D721Med (cell line): ENCODE data around the gene DISP2.

Experiments used
- DNase-seq: peaks from one replicate; pipeline ENCODE4 v3.0.0; 2011; ENCODE audit warnings: low spot score; ENCODE audit not compliant: insufficient read length
- FAIRE-seq: peaks from 2 replicates; lab custom pipeline; 2011; peaks lifted over from hg19 to GRCh38; lab: Jason Lieb, UNC
- TF ChIP-seq, protein P1 (sequence below): IDR thresholded peaks from 2 replicates; pipeline ENCODE4 v1.5.1; 2012; ENCODE audit warnings: mild to moderate bottlenecking, control low read depth; ENCODE audit not compliant: insufficient read depth; ENCODE audit errors: missing control alignments

DISP2 gene

DNA sequence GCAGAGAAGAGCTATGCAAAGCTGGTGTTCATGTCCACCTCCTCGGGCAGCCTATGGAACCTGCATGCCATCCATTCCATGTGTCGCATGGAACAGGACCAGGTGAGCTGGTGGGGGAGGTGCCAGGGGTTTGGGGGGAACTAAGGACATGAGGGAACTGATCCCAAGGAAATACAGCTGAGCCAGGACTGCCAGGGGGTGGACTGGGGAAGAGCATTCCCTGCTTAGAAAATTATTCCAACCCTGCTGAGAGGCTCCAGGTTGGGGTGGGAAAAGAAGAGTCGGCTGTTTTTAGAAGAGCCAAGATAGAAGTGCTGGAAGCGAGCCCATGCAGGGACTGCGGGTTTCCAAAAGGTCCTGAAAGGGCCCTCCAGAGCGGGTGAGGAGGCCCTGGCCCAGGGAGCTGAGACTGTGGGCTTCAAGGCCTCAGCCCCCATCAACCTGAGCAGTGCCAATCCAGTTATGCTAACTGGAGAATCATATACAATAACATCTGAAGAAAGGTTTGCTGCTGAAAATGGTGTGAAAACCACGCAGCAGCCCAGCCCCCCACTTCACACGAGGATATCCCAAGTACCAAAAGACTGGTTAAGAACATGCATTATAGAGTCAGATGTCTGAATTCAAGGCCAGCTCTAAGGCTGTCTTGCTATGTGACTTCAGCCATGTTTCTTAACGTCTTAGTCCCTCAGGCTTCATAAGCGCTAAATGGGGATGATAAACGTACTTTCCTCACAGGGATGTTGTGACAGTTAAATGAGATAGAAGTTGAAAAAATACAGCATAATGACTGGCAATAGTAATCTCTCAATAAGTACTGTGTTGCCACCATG lies 7.8 kb downstream of the DISP2 start:
- DNase-seq: no peak
- FAIRE-seq: no peak
- TF ChIP-seq, protein P1, sequence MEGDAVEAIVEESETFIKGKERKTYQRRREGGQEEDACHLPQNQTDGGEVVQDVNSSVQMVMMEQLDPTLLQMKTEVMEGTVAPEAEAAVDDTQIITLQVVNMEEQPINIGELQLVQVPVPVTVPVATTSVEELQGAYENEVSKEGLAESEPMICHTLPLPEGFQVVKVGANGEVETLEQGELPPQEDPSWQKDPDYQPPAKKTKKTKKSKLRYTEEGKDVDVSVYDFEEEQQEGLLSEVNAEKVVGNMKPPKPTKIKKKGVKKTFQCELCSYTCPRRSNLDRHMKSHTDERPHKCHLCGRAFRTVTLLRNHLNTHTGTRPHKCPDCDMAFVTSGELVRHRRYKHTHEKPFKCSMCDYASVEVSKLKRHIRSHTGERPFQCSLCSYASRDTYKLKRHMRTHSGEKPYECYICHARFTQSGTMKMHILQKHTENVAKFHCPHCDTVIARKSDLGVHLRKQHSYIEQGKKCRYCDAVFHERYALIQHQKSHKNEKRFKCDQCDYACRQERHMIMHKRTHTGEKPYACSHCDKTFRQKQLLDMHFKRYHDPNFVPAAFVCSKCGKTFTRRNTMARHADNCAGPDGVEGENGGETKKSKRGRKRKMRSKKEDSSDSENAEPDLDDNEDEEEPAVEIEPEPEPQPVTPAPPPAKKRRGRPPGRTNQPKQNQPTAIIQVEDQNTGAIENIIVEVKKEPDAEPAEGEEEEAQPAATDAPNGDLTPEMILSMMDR: no peak

DNA sequence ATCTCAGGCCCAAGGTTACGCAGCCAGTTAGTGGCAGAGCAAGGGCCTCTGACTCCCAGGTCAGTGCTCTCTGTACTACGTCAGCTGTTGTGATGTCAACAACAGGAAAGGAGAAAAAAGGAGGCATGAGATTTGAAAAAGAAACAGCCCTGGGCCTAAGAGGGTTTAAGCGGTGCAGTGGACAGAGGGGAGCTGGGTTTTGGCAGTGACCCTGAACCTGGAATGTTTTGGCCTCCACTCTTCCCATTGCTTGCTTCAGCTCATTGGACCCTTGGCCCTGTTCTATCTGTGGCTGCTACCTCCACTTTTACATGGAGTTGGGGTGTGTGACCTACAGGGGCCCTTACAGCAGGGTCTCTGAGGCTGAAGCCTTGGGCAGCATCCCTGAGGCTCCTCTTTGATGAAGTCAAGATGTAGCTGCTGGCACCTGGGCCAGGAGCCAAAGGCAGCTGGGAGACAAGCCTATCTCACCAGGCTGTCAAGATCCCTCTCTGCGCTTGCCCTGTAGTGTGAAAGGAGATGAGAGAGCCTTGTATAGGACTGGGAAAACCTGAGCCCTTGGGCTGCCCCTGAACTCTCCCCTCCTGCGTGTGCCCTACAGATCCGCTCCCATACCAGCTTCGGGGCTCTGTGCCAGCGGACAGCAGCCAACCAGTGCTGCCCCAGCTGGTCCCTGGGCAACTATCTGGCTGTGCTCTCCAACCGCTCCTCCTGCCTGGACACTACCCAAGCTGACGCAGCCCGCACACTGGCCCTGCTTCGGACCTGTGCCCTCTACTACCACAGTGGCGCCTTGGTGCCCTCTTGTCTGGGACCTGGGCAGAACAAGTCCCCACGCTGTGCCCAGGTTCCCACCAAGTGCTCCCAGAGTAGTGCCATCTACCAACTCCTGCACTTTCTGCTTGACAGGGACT lies 8.7 kb downstream of the DISP2 start:
- no peak for DNase-seq
- FAIRE-seq: no peak
- TF ChIP-seq, protein P1: no peak

DNA sequence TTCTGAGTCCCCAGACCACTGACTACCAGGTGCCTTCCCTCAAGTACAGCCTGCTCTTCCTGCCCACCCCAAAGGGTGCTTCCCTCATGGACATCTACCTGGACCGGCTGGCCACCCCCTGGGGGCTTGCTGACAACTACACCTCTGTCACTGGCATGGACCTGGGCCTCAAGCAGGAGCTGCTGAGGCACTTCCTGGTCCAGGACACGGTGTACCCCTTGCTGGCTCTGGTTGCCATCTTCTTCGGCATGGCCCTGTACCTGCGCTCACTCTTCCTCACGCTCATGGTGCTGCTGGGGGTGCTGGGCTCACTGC lies 9.3 kb downstream of the DISP2 start:
- TF ChIP-seq, protein P1: no peak
- DNase-seq: no peak
- FAIRE-seq: no peak

DNA sequence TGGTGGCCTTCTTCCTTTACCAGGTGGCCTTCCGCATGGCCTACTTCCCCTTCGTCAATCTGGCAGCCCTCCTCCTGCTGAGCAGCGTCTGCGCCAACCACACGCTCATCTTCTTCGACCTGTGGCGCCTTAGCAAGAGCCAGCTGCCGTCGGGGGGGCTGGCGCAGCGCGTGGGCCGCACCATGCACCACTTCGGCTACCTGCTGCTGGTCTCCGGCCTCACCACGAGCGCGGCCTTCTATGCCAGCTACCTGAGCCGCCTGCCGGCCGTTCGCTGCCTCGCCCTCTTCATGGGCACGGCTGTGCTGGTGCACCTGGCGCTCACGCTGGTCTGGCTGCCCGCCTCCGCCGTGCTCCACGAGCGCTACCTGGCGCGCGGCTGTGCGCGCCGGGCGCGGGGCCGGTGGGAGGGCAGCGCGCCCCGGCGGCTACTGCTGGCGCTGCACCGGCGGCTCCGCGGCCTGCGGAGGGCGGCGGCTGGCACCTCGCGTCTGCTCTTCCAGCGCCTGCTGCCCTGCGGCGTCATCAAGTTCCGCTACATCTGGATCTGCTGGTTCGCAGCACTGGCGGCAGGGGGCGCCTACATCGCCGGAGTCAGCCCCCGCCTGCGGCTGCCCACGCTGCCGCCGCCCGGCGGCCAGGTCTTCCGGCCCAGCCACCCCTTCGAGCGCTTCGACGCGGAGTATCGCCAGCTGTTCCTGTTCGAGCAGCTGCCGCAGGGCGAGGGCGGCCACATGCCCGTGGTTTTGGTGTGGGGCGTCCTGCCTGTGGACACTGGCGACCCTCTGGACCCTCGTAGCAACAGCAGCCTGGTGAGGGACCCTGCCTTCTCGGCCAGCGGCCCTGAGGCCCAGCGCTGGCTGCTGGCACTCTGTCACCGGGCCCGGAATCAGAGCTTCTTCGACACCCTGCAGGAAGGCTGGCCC lies 9.9 kb downstream of the DISP2 start:
- TF ChIP-seq, protein P1: peak; percentile 75
- no peak for FAIRE-seq

DNA sequence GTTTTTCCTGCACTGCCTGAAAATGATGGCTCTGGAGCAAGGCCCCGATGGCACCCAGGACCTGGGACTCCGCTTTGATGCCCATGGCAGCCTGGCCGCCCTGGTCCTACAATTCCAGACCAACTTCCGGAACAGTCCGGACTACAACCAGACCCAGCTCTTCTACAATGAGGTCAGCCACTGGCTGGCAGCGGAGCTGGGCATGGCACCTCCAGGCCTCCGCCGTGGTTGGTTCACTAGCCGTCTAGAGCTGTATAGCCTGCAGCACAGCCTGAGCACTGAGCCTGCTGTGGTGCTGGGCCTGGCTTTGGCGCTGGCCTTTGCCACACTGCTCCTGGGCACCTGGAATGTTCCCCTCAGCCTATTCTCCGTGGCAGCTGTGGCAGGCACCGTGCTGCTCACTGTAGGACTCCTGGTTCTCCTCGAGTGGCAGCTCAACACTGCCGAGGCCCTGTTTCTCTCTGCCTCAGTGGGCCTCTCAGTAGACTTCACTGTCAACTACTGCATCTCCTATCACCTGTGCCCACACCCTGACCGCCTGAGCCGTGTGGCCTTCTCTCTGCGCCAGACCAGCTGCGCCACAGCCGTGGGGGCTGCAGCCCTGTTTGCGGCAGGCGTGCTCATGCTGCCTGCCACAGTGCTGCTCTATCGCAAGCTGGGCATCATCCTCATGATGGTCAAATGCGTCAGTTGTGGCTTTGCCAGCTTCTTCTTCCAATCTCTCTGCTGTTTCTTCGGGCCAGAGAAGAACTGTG lies 10.9 kb downstream of the DISP2 start:
- TF ChIP-seq, protein P1: no peak
- FAIRE-seq (no peak), DNase-seq (no peak)

More for the DNA sequence above, 9.9 kb downstream of the DISP2 start:
- peak; percentile 80 for DNase-seq

DNA sequence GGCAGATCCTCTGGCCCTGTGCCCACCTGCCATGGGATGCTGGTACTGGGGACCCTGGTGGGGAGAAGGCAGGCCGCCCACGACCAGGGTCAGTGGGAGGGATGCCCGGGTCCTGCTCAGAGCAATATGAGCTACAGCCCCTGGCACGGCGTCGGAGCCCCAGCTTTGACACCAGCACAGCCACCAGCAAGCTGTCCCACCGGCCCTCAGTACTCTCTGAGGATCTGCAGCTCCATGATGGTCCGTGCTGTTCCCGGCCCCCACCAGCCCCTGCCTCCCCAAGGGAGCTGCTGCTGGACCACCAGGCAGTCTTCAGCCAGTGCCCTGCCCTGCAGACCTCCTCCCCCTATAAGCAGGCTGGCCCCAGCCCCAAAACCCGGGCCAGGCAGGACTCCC lies 11.5 kb downstream of the DISP2 start:
- FAIRE-seq (no peak), DNase-seq (no peak)
- TF ChIP-seq, protein P1: no peak
